H9 (cell line): ENCODE results near the gene ANKRD11. TPM values are rescaled to one million over a fixed set of nuclear protein-coding genes. Genes with fewer than 3 reads are reported as not detected.

Source experiments
- DNase-seq: peaks from one replicate; pipeline ENCODE4 v3.0.0-alpha.2; 2017
- H2AFZ ChIP-seq: one replicate; pipeline ENCODE4 v1.6.1; 2013; ENCODE audit warnings: mild to moderate bottlenecking, low read length, control low read depth, moderate library complexity
- H2AK5ac ChIP-seq: 2 replicates; pipeline ENCODE4 v1.6.1; 2013; ENCODE audit warnings: low read length, control low read depth, mixed read lengths; ENCODE audit not compliant: insufficient read length
- H2BK120ac ChIP-seq: one replicate; pipeline ENCODE4 v1.6.1; 2013; ENCODE audit warnings: low read depth, mild to moderate bottlenecking, low read length, control low read depth, inconsistent platforms; ENCODE audit not compliant: poor library complexity, severe bottlenecking
- H2BK12ac ChIP-seq: 2 replicates; pipeline ENCODE4 v1.6.1; 2013; ENCODE audit warnings: low read length, control low read depth, mixed read lengths, low read depth; ENCODE audit not compliant: insufficient read length
- H2BK15ac ChIP-seq: 2 replicates; pipeline ENCODE4 v1.6.1; 2013; ENCODE audit warnings: low read depth, low read length, control low read depth
- H2BK20ac ChIP-seq: one replicate; pipeline ENCODE4 v1.6.1; 2013; ENCODE audit warnings: low read depth, mild to moderate bottlenecking, low read length, control low read depth, inconsistent platforms; ENCODE audit not compliant: poor library complexity, severe bottlenecking
- H2BK5ac ChIP-seq: 2 replicates; pipeline ENCODE4 v1.6.1; 2013; ENCODE audit warnings: low read length, control low read depth, mixed read lengths; ENCODE audit not compliant: insufficient read length
- H3K14ac ChIP-seq: 2 replicates; pipeline ENCODE4 v1.6.1; 2013; ENCODE audit warnings: low read length, control low read depth; ENCODE audit not compliant: insufficient read depth
- H3K18ac ChIP-seq: 2 replicates; pipeline ENCODE4 v1.6.1; 2013; ENCODE audit warnings: low read depth, mild to moderate bottlenecking, mixed read lengths, low read length, control low read depth; ENCODE audit not compliant: insufficient read length
- H3K23ac ChIP-seq: 2 replicates; pipeline ENCODE4 v1.6.1; 2013; ENCODE audit warnings: low read length, control low read depth, mixed read lengths, low read depth; ENCODE audit not compliant: insufficient read length
- H3K23me2 ChIP-seq: 2 replicates; pipeline ENCODE4 v1.6.1; 2013; ENCODE audit warnings: low read depth, mild to moderate bottlenecking, mixed read lengths, low read length, control low read depth; ENCODE audit not compliant: insufficient read length, poor library complexity, severe bottlenecking
- H3K27ac ChIP-seq: 2 replicates; pipeline ENCODE4 v1.5.1; 2013; ENCODE audit warnings: low read length, control low read depth, mixed read lengths, low read depth; ENCODE audit not compliant: insufficient read length
- H3K27me3 ChIP-seq: 2 replicates; pipeline ENCODE4 v1.6.1; 2013; ENCODE audit warnings: low read length, control low read depth, inconsistent platforms; ENCODE audit not compliant: insufficient read depth
- H3K4ac ChIP-seq: 2 replicates; pipeline ENCODE4 v1.6.1; 2013; ENCODE audit warnings: low read depth, mild to moderate bottlenecking, control low read depth, inconsistent platforms, low read length, moderate library complexity
- H3K4me1 ChIP-seq: 2 replicates; pipeline ENCODE4 v1.6.1; 2013; ENCODE audit warnings: low read length, control low read depth, inconsistent platforms; ENCODE audit not compliant: insufficient read depth
- H3K4me2 ChIP-seq: 2 replicates; pipeline ENCODE4 v1.6.1; 2013; ENCODE audit warnings: low read length, control low read depth, mixed read lengths; ENCODE audit not compliant: insufficient read length, insufficient read depth
- H3K56ac ChIP-seq: 2 replicates; pipeline ENCODE4 v1.6.1; 2013; ENCODE audit warnings: low read depth, mild to moderate bottlenecking, mixed read lengths, low read length, control low read depth; ENCODE audit not compliant: insufficient read length
- H3K79me1 ChIP-seq: 2 replicates; pipeline ENCODE4 v1.6.1; 2013; ENCODE audit warnings: low read depth, mild to moderate bottlenecking, moderate library complexity, low read length, control low read depth, inconsistent platforms; ENCODE audit not compliant: insufficient read depth, poor library complexity, severe bottlenecking
- H3K79me2 ChIP-seq: 2 replicates; pipeline ENCODE4 v1.6.1; 2013; ENCODE audit warnings: low read length, control low read depth, inconsistent platforms; ENCODE audit not compliant: insufficient read depth
- H3K9ac ChIP-seq: 2 replicates; pipeline ENCODE4 v1.6.1; 2013; ENCODE audit warnings: low read length, control low read depth, mixed read lengths; ENCODE audit not compliant: insufficient read length; ENCODE audit errors: extremely low read depth
- H3K9me3 ChIP-seq: one replicate; pipeline ENCODE4 v1.6.1; 2013; ENCODE audit warnings: low read depth, low read length, inconsistent platforms; ENCODE audit not compliant: control insufficient read depth
- H3T11ph ChIP-seq: one replicate; pipeline ENCODE4 v1.6.1; 2013; ENCODE audit warnings: mild to moderate bottlenecking, low read length, control low read depth, inconsistent platforms
- H4K20me1 ChIP-seq: one replicate; pipeline ENCODE4 v1.6.1; 2013; ENCODE audit not compliant: control insufficient read depth, insufficient read length, insufficient read depth
- H4K5ac ChIP-seq: 2 replicates; pipeline ENCODE4 v1.6.1; 2013; ENCODE audit warnings: low read depth, mild to moderate bottlenecking, mixed read lengths, low read length, control low read depth; ENCODE audit not compliant: insufficient read length
- H4K8ac ChIP-seq: replicated peaks from 2 replicates; pipeline ENCODE4 v1.6.1; 2013; ENCODE audit warnings: low read length, control low read depth, mixed read lengths, low read depth; ENCODE audit not compliant: insufficient read length
- H4K91ac ChIP-seq: 2 replicates; pipeline ENCODE4 v1.6.1; 2013; ENCODE audit warnings: low read depth, mild to moderate bottlenecking, moderate library complexity, mixed read lengths, low read length, control low read depth; ENCODE audit not compliant: insufficient read length
- H3K27ac Mint-ChIP-seq, 3 experiments: 2 replicates in 2 of 3; 3 replicates in 1 of 3; pipeline ENCODE4 v1.8.0; 2020 to 2021; ENCODE audit warnings: mixed read lengths in 3 of 3, mild to moderate bottlenecking in 1 of 3, moderate library complexity in 1 of 3
- H3K27me3 Mint-ChIP-seq: 2 replicates; pipeline ENCODE4 v1.8.0; 2021; ENCODE audit warnings: low read depth, mild to moderate bottlenecking, moderate library complexity, mixed read lengths
- H3K36me3 Mint-ChIP-seq, 3 experiments: 2 replicates in 2 of 3; 3 replicates in 1 of 3; pipeline ENCODE4 v1.8.0; 2020 to 2021; ENCODE audit warnings: low read depth in 3 of 3, mixed read lengths in 3 of 3; ENCODE audit not compliant: insufficient read depth in 1 of 3
- H3K4me1 Mint-ChIP-seq, 2 experiments: 2 replicates each; pipeline ENCODE4 v1.8.0; 2020; ENCODE audit warnings: mixed read lengths in 2 of 2
- H3K4me3 Mint-ChIP-seq, 2 experiments: 2 replicates in 1 of 2; 3 replicates in 1 of 2; pipeline ENCODE4 v1.8.0; 2020 to 2021; ENCODE audit warnings: mild to moderate bottlenecking in 2 of 2, mixed read lengths in 2 of 2, moderate library complexity in 1 of 2
- H3K9me3 Mint-ChIP-seq, 2 experiments: 2 replicates in 1 of 2; 3 replicates in 1 of 2; pipeline ENCODE4 v1.8.0; 2020; ENCODE audit warnings: mild to moderate bottlenecking in 2 of 2, mixed read lengths in 2 of 2, moderate library complexity in 1 of 2
- WGBS: extraction: QIAGEN DNeasy Blood & Tissue Kit; methylation state at CpG from one replicate; pipeline ENCODE4 v1.1.7; 2013; ENCODE audit warnings: missing lambda C conversion rate, low lambda C conversion rate, mixed read lengths; ENCODE audit not compliant: insufficient read length; ENCODE audit errors: extremely low coverage; 5-methylcytosine and 5-hydroxymethylcytosine counted together
- total RNA-seq: library from RNA; stranded (reverse); gene quantifications from 2 replicates; pipeline ENCODE4 v1.2.1, GENCODE V29; 2021
- TF ChIP-seq, protein P1 (sequence below): fragments of 200-600 bp; sonication (generic); conservative IDR thresholded peaks from 3 replicates; pipeline ENCODE4 v1.8.0; 2021; ENCODE audit warnings: antibody characterized with exemption, mild to moderate bottlenecking

ANKRD11 gene
- total RNA-seq, 1 experiment from 2014 or later: 181 TPM

DNA sequence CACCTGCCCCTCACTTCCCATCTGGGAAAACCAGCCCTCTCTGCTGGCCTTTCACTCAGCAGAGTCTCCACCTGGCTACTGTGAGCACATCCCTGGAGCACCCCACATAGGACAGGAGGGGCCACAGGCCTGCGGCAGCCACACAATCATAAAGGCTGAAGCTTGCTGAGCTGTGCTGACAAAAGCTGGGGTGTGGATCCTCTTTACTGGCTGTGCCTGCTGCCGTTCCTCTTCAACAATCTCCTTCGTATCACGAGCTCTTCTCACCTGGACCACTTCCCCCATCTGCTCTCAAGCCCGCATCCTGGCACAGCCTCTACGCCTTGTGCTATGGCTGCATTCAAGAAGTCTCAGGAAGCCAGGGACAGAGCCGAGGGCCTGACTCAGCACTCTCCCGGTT, 186.7 kb downstream of the ANKRD11 start:
- WGBS: no CpG with 5 or more reads among the region's 8 CpGs
- Histone ChIP-seq H3K14ac (no peak overlapping the region), H2AK5ac (no peak overlapping the region), H3K27ac (no peak overlapping the region), H4K8ac (no peak overlapping the region), H2AFZ (no peak overlapping the region), H2BK12ac (no peak overlapping the region), H3K9me3 (no peaks in the 10 kb centered on the region), H2BK20ac (no peak overlapping the region), H3K4me1 (no peaks in the 10 kb centered on the region), H2BK15ac (no peak overlapping the region), H2BK120ac (no peak overlapping the region), H3K18ac (no peak overlapping the region), H3K79me2 (peaks cover 19% of the 10 kb centered on the region; the same call in 1 of the 2 replicates), H4K91ac (no peak overlapping the region), H3T11ph (no peak overlapping the region), H4K5ac (no peak overlapping the region), H3K4me2 (no peak overlapping the region), H4K20me1 (no peaks in the 10 kb centered on the region), H3K79me1 (peaks cover 2% of the 10 kb centered on the region), H3K4ac (no peak overlapping the region), H3K9ac (no peak overlapping the region), H3K23me2 (no peaks in the 10 kb centered on the region), H2BK5ac (no peak overlapping the region), H3K23ac (no peak overlapping the region), H3K27me3 (no peaks in the 10 kb centered on the region), H3K56ac (no peak overlapping the region)
- Mint-ChIP-seq H3K27me3 (no peaks in the 10 kb centered on the region; the same call in 1 of the 2 replicates), H3K4me3 (no peak overlapping the region), H3K36me3 (peaks cover 20 to 37% (median 34%) of the 10 kb centered on the region in 3 experiments), H3K27ac (peak overlapping the region in 2 of 3 experiments; percentile 39 to 88; a peak in 4 of 7 replicates), H3K4me1 (peaks cover 9 to 10% of the 10 kb centered on the region in 2 experiments), H3K9me3 (no peaks in the 10 kb centered on the region; a peak in 1 of 5 replicates)
- no peak for DNase-seq
- TF ChIP-seq, protein P1, sequence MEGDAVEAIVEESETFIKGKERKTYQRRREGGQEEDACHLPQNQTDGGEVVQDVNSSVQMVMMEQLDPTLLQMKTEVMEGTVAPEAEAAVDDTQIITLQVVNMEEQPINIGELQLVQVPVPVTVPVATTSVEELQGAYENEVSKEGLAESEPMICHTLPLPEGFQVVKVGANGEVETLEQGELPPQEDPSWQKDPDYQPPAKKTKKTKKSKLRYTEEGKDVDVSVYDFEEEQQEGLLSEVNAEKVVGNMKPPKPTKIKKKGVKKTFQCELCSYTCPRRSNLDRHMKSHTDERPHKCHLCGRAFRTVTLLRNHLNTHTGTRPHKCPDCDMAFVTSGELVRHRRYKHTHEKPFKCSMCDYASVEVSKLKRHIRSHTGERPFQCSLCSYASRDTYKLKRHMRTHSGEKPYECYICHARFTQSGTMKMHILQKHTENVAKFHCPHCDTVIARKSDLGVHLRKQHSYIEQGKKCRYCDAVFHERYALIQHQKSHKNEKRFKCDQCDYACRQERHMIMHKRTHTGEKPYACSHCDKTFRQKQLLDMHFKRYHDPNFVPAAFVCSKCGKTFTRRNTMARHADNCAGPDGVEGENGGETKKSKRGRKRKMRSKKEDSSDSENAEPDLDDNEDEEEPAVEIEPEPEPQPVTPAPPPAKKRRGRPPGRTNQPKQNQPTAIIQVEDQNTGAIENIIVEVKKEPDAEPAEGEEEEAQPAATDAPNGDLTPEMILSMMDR: no peak
